Activated CD8-positive, alpha-beta memory T cell treated with anti-CD3 and anti-CD28 coated beads for 1 hour (primary cell): Measurements from ENCODE around the gene USP54.

Experiments used
- DNase-seq, 2 donors: peaks; one replicate each; pipeline ENCODE4 v3.0.0-alpha.2; 2020; ENCODE audit warnings: low read depth in 1 of 2; ENCODE audit errors: extremely low read depth in 1 of 2

Gene USP54

DNA sequence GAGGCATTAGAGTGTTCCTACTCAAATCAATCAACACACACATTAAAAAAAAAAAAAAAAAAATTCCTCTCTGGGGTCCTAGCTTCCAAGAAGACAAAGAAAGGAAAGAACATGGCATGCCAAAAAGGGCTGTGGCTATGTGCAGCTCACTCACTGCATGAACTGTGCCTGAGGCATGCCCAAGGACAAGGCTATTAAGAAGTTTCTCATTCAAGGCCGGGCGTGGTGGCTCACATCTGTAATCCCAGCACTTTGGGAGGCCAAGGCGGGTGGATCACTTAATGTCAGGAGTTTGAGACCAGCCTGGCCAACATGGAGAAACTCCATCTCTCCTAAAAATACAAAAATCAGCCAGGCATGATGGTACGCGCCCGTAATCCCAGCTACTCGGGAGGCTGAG lies 53.4 kb downstream of the USP54 start:
- no peak for DNase-seq

DNA sequence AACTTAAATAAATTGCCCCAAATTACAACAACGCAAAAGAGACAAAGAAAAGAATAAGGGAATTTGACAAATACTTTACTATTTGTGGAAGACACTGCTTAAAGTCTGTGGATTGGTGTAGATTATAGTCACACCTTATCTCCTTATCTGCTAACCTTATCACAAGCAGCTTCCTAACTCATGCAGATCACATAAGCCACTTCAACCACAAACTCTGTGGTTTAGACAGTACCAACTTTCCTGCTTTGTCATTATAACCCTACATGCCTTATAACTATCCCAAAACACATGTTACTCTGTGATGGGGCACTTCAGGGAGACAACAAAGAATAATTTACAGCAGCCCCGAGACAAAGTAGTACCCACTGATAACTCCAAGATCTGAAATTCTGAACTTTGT lies 53.9 kb downstream of the USP54 start:
- no peak for DNase-seq

DNA sequence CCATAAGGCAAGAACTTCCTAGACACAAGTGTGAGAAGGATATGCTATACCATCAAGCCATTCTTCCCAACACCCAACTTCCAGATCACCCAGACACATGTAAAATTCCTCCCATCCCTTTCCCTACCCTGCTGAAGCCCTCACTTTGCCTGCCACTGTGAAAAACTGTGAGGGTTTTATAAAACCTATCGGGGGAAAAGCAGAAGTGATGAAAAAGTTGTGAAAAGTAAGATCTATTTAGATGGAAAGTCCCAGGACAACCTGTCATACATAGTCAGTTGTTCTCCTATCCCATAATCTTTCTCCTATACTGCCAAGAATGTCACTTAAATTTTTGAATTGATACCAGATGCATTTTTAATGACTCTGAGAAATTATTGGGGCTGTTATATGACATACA lies 56.3 kb downstream of the USP54 start:
- DNase-seq: no peak

DNA sequence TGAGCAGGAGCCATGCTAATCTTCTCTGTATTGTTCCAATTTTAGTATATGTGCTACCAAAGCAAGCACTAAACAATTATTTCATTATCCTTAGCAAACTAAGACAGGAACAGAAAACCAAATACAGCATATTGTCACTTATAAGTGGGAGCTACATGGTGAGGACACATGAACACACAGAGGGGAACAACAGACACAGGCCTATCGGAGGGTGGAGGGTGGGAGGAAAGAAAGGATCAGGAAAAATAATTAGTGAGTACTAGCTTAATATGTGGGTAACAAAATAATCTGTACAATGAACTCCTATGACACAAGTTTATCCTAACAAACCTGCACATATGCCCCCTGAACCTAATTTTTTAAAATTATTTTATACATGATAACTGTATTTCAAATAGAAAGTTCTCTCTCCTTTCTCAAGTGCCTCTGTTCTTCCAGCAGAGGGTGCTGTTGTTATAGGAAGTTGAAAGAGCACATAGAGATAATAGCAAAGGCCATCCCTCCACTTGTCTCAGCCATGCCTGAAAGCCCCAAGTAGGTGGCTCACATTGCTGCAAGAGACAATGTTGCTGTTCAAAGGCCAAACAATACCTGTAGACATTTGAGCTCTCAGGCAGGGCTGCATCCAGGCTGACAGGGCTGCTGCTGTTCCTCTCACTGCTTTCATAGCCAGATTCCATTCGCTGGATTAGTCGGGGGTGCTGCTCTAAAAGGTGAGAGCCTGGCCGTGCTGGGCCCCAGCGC lies 61.9 kb downstream of the USP54 start:
- peak in 1 of 2 donors; percentile 20 for DNase-seq

DNA sequence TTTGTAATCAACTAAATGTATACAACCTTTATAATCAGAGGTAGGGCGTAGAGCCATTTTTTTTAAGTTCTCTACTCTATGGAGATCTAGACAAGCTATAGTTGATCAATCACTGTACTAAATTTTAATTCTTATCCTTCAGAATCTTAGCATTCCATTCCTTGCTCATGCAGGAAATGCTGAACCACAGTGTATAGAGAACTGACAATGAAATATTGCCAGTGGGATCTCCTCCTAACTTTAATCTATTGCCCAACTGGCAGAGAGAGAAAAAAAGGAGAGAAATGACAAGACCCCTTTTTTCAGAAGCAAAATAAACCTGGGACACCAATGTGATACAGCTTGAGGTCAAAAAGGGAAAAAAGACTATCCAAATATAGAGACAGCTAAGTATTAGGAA lies 68.9 kb downstream of the USP54 start:
- DNase-seq: no peak

DNA sequence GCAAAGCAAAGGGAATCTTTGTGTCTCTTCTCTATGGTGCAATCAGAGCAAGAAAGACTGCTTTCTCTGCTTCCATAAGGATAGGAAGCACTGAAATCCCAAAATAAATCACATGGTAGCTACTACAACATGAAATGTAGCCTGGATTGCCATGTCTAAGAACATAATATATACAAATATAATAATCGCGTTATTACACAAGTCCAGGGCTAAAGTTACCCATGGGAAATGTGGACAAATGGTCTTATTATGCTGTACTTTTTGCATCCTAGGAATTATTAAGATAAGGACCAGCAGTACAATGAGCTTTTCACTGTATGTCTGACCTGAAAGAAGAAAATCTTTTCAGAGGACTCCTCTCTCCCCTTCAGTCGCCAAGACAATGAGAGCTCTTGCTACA lies 71.8 kb downstream of the USP54 start:
- no peak for DNase-seq

DNA sequence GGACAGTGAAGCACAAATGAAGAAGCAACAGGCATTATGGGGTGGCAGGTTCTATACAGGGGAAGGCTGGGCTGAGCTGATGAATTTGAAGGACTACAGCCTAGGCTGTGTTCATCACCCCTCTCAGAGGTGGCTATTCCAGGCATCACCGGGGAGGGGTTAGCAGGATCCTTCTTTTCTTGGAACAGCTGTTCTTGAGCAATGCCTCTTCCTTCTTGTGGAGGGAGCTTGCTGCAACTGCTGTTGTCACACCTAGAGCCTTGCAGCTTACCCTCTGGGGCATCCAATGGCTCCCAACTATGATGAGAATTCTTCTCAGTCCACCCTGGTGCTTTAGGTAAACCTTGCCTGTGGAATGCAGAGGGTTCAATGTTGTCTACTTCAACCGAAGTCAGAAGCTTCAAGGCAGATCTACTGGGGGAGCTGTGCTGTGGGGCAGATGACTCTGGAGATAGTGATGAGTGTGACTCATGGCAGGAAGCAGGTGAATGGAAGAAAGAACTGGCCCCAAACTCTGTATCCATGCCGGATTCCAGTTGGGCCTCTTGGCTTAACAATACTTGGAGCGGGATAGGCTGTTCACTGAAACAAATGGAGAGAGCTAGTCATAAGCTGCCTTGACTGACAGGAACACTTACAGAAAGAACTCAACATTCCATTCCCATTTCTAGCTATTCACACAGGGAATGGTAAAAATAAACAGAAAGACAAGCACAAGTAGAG lies 73.8 kb downstream of the USP54 start:
- no peak for DNase-seq

DNA sequence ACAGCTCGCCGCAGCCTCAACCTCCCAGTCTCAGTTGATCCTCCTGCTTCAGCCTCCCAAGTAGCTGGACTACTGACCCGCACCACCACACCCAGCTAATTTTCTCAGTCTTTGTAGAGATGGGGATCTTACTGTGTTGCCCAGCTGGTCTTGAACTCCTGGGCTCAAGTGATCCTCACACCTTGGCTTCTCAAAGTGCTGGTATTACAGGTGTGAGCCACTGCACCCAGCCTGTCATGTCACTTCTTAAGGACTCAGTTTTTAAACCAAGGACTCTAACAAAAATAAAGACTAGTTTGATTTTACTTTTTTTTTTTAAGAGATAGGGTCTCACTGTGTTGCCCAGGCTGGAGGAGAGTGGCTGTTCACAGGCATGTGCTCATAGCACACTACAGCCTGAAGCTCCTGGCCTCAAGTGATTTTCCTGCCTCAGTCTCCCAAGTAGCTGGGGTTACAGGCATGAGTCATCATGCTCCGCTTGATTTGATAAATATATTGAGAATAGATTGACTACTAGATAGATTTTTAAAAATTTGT lies 78.9 kb downstream of the USP54 start:
- DNase-seq: no peak

DNA sequence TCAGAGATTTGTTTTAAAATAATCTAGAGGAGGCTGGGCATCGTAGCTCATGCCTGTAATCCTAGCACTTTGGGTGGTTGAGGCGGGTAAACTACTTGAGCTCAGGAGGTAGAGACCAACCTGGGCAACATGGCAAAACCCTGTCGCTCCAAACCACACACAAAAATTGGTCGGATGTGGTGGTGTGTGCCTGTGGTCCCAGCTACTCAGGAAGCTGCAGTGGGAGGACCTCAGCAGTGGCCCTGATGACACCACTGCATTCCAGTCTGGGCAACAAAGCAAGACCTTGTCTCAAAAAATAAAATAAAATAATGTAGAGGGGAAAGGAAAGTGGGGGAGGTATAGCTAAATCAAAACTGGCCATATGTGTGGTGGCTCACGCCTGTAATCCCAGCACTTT lies 81.4 kb downstream of the USP54 start:
- DNase-seq: no peak

DNA sequence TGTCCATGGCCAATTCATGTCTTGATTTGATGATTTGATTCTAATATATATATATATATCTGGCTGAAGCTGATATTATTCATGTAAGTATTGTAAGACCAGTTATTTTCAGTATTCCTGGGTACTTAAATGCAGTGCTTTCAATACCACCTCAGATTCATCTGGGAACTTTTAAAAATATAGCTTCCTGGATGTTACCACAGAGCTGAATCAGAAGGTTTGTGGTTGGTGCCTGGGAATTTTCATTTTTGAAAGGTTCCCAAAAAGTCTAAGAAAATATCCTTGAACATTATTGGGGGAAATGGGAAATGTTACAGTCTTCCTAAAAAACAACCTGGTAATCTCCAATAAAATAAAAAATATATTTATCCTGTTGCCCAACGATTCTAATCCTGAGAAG lies 84.7 kb downstream of the USP54 start:
- no peak for DNase-seq

DNA sequence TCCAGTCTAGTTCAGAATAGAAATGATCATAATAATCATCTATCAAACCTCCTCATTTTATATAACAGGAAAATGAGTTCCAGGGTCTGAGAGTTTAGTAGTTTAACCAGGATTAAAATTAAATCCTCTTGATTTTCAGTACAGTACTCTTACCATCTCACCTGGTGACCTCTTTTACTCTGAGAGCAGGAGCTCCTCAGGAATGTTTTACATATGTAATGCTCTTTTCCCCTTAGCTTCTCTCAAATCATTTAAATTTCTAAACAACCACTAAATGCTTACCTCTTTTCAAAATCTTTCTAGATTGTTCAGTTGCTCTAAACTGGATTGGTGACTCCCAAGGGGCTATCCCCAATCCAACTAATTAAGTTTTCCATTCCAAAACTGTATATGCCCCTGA lies 85.1 kb downstream of the USP54 start:
- DNase-seq: no peak

DNA sequence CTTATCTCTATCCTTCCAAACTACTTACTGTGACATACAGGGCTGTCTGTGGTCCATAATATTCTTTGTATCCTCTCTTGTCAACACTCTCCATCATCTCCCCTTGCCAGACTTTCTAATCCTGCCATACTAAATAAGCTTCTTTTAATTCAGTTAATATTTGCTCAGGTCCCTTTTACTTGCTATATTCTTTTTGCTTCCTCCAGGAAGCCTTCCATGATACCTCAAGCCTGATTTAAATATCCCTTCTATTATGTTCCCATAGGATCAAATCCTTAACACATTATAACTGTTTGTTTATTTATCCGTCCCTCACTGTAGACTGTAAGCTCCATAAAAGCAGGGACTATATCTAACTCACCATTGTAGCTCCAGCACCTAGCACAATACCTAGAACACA lies 88.1 kb downstream of the USP54 start:
- DNase-seq: no peak

DNA sequence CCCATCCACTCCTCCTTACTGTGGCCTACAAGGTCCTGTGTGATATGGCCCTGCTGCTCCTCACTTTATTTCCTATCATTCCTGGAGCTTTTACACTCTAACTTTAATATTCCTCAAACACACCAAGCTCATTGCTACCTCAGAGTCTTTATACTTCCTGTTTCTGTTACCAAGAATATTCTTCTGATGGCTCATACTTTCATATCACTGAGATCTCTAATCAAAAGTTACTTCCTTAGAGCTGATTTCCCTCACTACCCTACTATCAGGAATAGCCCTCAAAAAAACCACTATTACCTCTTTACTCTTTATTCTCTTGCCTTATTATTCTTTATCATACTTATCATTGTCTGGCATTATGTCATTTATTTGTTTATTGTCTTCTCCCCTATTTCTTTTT lies 89.5 kb downstream of the USP54 start:
- no peak for DNase-seq

DNA sequence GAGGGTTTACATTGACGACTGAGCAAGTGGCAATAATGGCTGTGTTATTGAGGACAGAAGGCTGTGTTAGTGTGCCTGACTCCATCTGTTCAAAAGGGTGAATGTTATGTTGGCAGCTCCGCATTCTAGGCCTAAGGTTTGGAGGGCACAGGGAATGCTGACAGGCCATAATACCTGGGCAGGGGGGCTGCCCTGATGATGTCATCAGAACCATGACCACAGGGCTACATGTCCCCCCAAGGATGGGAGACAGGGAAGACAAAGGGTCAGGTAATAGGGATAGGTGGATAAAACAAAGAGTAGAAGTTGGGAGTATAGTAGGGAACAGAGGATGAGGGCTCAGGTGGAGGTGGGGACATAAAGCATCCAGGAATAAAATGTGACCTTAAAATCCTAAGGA lies 93.5 kb downstream of the USP54 start:
- no peak for DNase-seq

DNA sequence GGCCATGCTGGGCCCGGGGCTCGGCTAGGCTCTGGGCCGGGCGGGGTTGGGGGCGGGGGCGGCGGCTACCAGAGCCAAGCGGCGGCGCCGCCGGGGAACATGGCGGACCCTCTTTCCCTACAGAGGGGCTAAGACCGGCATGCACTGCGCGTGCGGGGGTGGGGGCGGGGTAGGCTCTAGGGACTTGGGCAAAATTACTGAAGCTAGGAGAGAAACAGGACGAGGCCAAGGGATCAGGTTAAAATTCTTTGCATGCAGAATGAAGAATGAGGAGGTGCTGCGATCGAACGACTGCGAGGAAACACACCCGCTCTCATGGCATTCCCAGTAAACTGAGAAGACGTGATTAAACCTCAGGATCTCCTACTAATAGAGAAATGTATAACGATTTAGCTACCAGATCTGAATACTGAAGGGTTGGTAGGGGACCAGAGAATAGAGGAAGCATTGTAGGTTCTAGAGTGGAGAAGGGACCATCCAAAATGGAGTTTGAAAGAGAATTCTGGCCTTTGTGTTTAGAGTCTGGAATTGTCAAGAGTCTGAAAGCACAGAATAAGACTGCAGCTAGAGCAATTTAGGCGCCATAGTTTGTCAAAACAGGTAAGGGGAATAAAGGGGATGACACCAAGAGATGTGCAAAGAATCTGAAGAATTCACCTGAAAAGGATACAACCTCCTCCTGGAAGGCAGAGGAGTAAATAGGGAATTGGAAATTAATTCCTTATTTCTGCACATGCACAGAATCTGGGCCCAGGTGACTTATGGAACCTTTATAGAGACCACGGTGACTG lies 95.1 kb downstream of the USP54 start, which contains the start of gene PPP3CB:
Gene PPP3CB, minus strand, starts transcription at position 141 of the 791 bp plus-strand sequence. Its CDS starts 135 bp downstream, at position 6.
- peak; percentile 74 to 83 for DNase-seq

DNA sequence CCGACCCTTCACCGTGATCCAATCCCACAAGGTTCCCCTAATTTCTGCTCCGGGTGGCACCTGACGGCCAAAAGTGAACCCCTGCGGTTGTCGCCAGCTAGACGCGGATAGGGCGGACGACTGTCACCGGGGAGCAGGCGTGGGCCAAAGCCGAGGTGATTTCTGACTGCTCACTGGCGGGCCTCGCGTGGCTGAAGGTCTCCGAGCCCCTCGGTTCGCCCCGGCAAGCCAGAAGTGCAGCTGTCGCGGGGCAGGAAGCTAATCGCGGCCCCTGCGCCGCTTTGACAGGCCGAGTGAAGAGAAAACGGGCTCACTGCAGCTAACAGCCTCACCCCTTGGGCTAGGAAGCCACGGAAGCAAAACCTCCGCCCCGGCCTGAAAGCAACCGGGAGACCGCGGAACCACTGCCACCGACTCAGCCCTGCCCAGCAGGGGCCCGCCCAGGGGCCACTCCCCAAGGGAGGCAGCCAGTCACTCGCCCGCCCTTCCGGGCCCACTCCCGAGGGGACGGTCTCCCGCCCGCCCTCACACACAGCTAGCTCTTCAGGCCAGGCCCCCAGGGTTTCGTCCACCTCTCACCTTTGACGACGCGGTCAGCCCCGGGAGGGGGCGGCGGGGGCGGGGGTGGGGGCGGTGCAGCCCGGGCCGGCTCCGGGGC lies 95.8 kb downstream of the USP54 start:
- DNase-seq: peak; percentile 59 to 79

DNA sequence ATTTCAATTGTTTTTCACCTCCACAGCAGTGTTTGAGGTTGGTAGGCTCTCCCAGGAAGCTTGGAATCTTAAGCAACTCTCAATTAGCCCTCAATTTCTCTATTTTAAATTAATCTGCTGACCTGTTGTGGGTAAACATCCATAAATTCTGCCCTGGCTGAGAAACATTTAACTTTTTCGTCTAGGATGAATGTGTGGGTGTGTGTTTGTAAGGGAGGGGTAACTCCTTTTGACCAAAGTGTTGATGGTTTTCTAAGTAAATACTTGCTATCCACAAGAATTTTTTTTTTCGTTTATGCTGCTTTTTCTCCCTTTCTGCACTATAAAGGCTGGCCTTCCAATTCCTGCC lies 96.3 kb downstream of the USP54 start:
- no peak for DNase-seq

DNA sequence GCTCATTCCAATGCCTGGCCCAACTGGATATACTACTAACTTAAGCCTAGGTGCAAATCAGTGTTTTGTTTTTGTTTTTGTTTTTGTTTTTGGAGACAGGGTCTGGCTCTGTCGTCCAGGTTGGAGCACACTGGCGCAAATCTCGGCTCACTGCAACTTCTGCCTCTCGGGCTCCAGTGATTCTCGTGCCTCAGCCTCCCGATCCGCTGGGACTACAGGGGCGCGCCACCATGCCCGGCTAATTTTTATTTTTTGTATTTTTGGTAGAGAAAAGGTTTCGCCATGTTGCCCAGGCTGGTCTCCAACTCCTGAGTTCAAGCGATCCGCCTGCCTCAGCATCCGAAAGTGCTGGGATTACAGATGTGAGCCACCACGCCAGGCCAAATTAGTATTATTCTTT lies 96.9 kb downstream of the USP54 start:
- no peak for DNase-seq

DNA sequence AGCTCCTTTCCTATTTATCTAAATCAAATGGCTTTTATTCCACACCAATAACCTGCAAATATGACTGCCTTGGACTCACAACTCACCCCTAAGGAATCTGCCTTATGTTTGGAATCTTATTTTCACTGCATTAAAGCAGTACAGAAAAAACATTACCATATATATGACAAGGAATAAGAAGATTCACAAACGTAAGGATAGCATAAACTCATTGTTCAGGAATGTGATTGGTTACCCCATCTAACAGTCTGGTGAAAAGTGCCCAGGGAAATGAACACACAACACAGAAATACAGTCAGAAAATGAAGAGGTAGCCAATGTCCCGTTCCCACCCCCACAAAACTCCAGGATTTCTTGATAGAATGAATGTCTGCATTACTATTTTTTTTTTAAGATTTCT lies 97.4 kb downstream of the USP54 start:
- DNase-seq: no peak

DNA sequence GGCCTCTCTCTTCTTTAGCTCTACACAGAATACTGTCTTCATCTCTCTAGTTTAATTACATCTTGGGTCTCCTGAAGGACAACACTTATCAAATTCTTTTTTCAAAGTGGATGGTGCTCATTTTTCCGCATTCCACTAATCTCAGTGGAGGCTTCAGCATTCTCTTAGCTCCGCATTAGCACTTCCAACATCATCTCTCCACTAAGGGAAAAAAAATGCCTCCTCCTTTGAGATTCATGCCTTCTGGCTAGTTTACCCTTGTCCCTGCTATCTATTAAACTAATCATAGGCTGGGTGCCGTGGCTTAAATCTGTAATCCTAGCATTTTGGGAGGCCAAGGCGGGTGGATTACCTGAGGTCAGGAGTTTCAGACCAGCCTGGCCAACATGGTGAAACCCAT lies 104.5 kb downstream of the USP54 start:
- no peak for DNase-seq

DNA sequence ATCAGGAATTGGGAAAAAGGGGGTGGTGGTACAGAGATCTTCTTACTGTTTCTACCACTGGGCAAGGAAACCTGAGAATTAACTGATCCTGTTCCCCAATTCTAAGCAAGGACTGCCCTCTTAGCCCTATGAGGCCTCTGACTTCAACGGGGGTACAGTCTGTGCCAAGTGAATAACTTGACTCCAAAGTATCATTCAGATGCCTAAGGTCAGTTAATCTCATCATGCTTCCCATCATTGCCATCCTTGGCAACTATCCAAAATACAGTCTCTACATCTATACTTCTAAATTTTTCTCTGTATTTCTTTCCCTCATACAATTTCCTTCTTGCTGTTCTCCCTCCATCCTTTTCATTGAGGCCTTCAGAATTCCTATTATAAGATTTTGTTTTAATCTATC lies 105.8 kb downstream of the USP54 start:
- no peak for DNase-seq
